ENCODE results near the gene KIF26B.

Gene KIF26B

GRCh38 chr1:245201827-245202226, 47.0 kb downstream of the KIF26B start:
- H3K27ac Mint-ChIP-seq = no peak overlapping the region
- H3K4me3 Mint-ChIP-seq = no peak overlapping the region
- H3K9me3 Mint-ChIP-seq = peaks cover 2% of the 10 kb centered on the region

GRCh38 chr1:245205396-245205795, 50.6 kb downstream of the KIF26B start:
- Mint-ChIP-seq H3K36me3 (peaks cover 7% of the 10 kb centered on the region), H3K9me3 (peaks cover 12% of the 10 kb centered on the region), H3K27me3 (peaks cover 11% of the 10 kb centered on the region), H3K4me1 (no peaks in the 10 kb centered on the region), H3K4me3 (no peak overlapping the region), H3K27ac (no peak overlapping the region)
- ATAC-seq = no peak

More at GRCh38 chr1:245201827-245202226, 47.0 kb downstream of the KIF26B start:
- Mint-ChIP-seq H3K36me3 (peaks cover 2% of the 10 kb centered on the region), H3K4me1 (peaks cover 7% of the 10 kb centered on the region), H3K27me3 (peaks cover 41% of the 10 kb centered on the region)
- ATAC-seq = no peak

GRCh38 chr1:245205864-245206263, 51.1 kb downstream of the KIF26B start:
- Mint-ChIP-seq H3K4me1 (no peaks in the 10 kb centered on the region), H3K9me3 (peaks cover 12% of the 10 kb centered on the region), H3K27ac (no peak overlapping the region), H3K27me3 (peaks cover 7% of the 10 kb centered on the region), H3K36me3 (peaks cover 7% of the 10 kb centered on the region), H3K4me3 (no peak overlapping the region)
- no peak for ATAC-seq

- Mint-ChIP-seq H3K4me1 (no peaks in the 10 kb centered on the region), H3K36me3 (peaks cover 7% of the 10 kb centered on the region), H3K9me3 (peaks cover 12% of the 10 kb centered on the region), H3K27me3 (no peaks in the 10 kb centered on the region), H3K27ac (no peak overlapping the region), H3K4me3 (no peak overlapping the region)
- ATAC-seq = no peak
Observed at GRCh38 chr1:245207056-245207638, 52.4 kb downstream of the KIF26B start.

- H3K4me3 Mint-ChIP-seq = no peak overlapping the region
- no peaks in the 10 kb centered on the region for H3K4me1 Mint-ChIP-seq
Observed at GRCh38 chr1:245207801-245208200, 53.0 kb downstream of the KIF26B start.

GRCh38 chr1:245209658-245210435, 55.1 kb downstream of the KIF26B start:
- no peak for ATAC-seq
- Mint-ChIP-seq H3K27me3 (no peaks in the 10 kb centered on the region), H3K36me3 (peaks cover 7% of the 10 kb centered on the region), H3K27ac (no peak overlapping the region), H3K4me1 (no peaks in the 10 kb centered on the region), H3K4me3 (no peak overlapping the region), H3K9me3 (peaks cover 12% of the 10 kb centered on the region)

More at GRCh38 chr1:245207801-245208200, 53.0 kb downstream of the KIF26B start:
- no peak for ATAC-seq
- no peak overlapping the region for H3K27ac Mint-ChIP-seq
- H3K27me3 Mint-ChIP-seq = no peaks in the 10 kb centered on the region
- peaks cover 7% of the 10 kb centered on the region for H3K36me3 Mint-ChIP-seq
- peaks cover 12% of the 10 kb centered on the region for H3K9me3 Mint-ChIP-seq

- Mint-ChIP-seq H3K27ac (no peak overlapping the region), H3K4me1 (no peaks in the 10 kb centered on the region), H3K36me3 (peaks cover 7% of the 10 kb centered on the region), H3K27me3 (no peaks in the 10 kb centered on the region), H3K9me3 (peaks cover 12% of the 10 kb centered on the region), H3K4me3 (no peak overlapping the region)
- ATAC-seq = no peak
Observed at GRCh38 chr1:245211035-245211749, 56.4 kb downstream of the KIF26B start.

- Mint-ChIP-seq H3K9me3 (peaks cover 11% of the 10 kb centered on the region), H3K4me1 (no peaks in the 10 kb centered on the region), H3K27me3 (no peaks in the 10 kb centered on the region), H3K36me3 (peaks cover 5% of the 10 kb centered on the region), H3K4me3 (no peak overlapping the region), H3K27ac (no peak overlapping the region)
- no peak for ATAC-seq
Observed at GRCh38 chr1:245211761-245212160, 57.0 kb downstream of the KIF26B start.

GRCh38 chr1:245212221-245212710, 57.5 kb downstream of the KIF26B start:
- no peak overlapping the region for H3K27ac Mint-ChIP-seq
- ATAC-seq = no peak
- H3K36me3 Mint-ChIP-seq = no peaks in the 10 kb centered on the region
- H3K27me3 Mint-ChIP-seq = no peaks in the 10 kb centered on the region
- peaks cover 7% of the 10 kb centered on the region for H3K9me3 Mint-ChIP-seq
- no peak overlapping the region for H3K4me3 Mint-ChIP-seq
- no peaks in the 10 kb centered on the region for H3K4me1 Mint-ChIP-seq

- H3K9me3 Mint-ChIP-seq = peaks cover 4% of the 10 kb centered on the region
- no peak overlapping the region for H3K4me3 Mint-ChIP-seq
- H3K27ac Mint-ChIP-seq = no peak overlapping the region
- no peaks in the 10 kb centered on the region for H3K4me1 Mint-ChIP-seq
- no peaks in the 10 kb centered on the region for H3K36me3 Mint-ChIP-seq
- ATAC-seq = no peak
- H3K27me3 Mint-ChIP-seq = no peaks in the 10 kb centered on the region
Observed at GRCh38 chr1:245213066-245213831, 58.5 kb downstream of the KIF26B start.

GRCh38 chr1:245215071-245215470, 60.3 kb downstream of the KIF26B start:
- no peaks in the 10 kb centered on the region for H3K36me3 Mint-ChIP-seq
- H3K9me3 Mint-ChIP-seq = no peaks in the 10 kb centered on the region
- no peak for ATAC-seq
- H3K4me1 Mint-ChIP-seq = no peaks in the 10 kb centered on the region
- H3K27ac Mint-ChIP-seq = no peak overlapping the region
- H3K4me3 Mint-ChIP-seq = no peak overlapping the region
- H3K27me3 Mint-ChIP-seq = peaks cover 8% of the 10 kb centered on the region

- H3K27me3 Mint-ChIP-seq = peaks cover 18% of the 10 kb centered on the region
- H3K9me3 Mint-ChIP-seq = no peaks in the 10 kb centered on the region
- no peaks in the 10 kb centered on the region for H3K36me3 Mint-ChIP-seq
- no peak overlapping the region for H3K4me3 Mint-ChIP-seq
- ATAC-seq = no peak
- H3K4me1 Mint-ChIP-seq = no peaks in the 10 kb centered on the region
- H3K27ac Mint-ChIP-seq = no peak overlapping the region
Observed at GRCh38 chr1:245216366-245217115, 61.8 kb downstream of the KIF26B start.

GRCh38 chr1:245217853-245218608, 63.2 kb downstream of the KIF26B start:
- no peaks in the 10 kb centered on the region for H3K9me3 Mint-ChIP-seq
- no peak overlapping the region for H3K4me3 Mint-ChIP-seq
- H3K27ac Mint-ChIP-seq = no peak overlapping the region
- H3K27me3 Mint-ChIP-seq = peaks cover 18% of the 10 kb centered on the region
- no peaks in the 10 kb centered on the region for H3K4me1 Mint-ChIP-seq
- no peak for ATAC-seq
- H3K36me3 Mint-ChIP-seq = no peaks in the 10 kb centered on the region

Data from stimulated activated memory B cell treated with anti-CD40 and anti-IgM and Interleukin-4, amounts not matched to agents 10 μg/mL and 1 μg/mL and 100 μg/mL, for 72 hours (primary cell).